HuH-7.5 (cell line): ENCODE measurements around the gene IFT57.
A peak's percentile ranks its signal among the peaks of the same experiment; 100 is the strongest.
"Not testable (repeated sequence)": the region's sequence is repeated elsewhere in the genome, so short reads cannot be mapped to it uniquely, and the experiment has no call there.

ENCODE experiments used
- DNase-seq: peaks from one replicate; pipeline ENCODE4 v3.0.0; 2011; ENCODE audit warnings: low spot score

Gene IFT57, protein sequence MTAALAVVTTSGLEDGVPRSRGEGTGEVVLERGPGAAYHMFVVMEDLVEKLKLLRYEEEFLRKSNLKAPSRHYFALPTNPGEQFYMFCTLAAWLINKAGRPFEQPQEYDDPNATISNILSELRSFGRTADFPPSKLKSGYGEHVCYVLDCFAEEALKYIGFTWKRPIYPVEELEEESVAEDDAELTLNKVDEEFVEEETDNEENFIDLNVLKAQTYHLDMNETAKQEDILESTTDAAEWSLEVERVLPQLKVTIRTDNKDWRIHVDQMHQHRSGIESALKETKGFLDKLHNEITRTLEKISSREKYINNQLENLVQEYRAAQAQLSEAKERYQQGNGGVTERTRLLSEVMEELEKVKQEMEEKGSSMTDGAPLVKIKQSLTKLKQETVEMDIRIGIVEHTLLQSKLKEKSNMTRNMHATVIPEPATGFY

DNA sequence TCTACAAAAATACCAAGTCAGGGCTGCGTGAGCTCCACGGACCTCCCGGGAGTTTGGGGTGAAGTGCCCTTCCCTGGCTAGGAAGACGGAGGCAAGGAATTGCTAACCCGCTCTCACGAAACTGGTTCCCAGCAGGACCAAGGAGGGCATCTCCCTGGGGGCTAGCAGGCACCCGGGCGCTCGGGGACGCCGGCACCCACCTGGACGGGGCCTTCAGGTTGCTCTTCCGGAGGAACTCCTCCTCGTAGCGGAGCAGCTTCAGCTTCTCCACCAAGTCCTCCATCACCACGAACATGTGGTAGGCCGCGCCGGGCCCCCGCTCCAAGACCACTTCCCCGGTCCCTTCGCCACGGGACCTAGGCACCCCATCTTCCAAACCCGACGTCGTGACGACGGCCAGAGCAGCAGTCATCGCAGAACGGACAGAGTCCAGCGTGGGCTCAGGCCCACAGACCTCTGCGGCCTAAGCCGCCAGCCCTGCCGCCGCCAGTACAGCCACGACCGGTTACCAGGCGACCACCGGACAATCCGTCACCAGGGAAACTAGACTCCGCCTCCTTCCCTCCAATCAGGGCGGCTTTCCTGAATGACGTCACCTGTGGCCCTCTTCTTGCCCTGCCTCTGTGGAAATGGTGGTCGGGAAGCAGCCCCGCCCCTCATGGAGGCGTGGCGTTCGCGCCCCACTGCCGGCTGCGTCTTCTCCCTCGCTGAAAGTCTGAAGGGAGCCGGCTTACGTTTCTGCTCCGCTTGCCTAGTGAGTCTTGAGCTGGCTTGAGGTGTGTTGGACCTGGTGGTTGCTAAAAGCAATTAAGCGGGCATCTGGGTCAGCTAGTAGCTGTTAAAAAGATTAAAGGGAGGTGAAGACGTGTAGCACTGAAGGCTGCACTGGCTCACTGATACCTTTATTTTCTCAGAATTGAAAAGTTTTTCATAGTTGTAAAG, at the start of gene IFT57:
Gene IFT57 (minus strand): TSS at position 514 of the 942 bp plus-strand sequence. CDS start 102 bp downstream, at position 412.
- peak; percentile 87 for DNase-seq

DNA sequence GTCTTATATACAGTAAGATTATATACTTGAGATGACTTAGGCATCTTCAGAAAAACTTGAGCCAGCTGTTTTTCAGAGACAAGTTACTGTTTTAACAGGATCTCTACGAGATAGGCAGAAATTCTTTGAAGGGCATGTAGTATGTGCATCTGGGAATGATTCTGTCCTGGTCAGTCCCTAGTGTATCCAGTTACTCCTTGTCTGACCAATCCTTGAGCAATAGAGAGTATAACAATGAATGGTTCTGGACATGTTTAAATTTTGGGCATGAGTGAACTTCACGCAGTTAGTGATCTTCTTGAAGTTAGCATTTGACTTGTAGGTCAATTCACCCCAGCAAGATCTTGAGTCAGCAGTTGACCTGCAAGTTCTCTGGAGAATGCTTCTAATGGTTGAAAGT, 49.4 kb upstream of the IFT57 start:
- no peak for DNase-seq

DNA sequence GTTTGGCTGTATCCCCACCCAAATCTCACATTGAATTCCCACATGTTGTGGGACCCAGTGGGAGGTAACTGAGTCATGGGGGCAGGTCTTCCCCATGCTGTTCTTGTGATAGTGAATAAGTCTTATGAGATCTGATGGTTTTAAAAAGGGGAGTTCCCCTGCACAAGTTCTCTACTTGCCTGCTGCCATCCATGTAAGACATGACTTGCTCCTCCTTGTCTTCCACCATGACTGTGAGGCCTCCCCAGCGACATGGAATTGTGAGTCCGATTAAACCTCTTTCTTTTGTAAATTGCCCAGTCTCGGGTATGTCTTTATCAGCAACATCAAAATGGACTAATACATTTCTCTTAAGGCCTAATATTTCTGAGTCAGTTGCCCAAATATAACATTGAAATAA, 46.0 kb upstream of the IFT57 start:
- not testable (repeated sequence) for DNase-seq

DNA sequence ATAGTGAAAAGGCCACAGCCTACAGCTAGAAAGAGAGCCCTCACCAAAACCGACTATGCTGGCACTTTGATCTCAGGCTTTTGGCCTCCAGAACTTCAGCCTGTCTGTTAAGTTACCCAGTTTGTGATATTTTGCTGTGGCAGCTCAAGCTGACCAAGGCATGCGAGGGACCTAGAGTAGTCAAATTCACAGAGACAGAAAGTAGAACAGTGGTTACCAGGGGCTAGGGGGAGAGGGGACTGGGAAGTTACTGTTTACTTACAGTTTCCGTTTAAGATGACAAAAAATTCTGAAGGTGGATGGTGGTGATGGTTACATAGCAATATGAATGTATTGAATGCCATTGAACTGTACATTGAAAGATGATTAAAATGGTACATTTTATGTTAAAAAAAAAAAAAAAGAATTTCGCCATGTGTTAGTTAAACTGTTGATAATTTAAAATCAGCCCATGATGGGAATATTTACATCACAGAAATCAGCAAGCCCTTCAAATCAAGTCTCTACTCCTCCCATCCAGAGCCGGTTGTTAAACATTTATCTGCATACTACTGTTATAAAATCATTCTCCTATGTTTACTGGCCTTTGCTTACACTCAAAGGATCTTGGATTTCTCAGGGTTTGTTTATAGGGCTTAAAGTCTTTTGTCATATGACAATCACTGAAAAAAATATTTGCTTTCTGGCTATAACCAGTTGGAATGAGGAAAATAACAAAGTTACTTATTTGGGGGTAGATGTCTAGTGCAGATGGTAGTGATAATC, 42.5 kb upstream of the IFT57 start:
- not testable (repeated sequence) for DNase-seq

DNA sequence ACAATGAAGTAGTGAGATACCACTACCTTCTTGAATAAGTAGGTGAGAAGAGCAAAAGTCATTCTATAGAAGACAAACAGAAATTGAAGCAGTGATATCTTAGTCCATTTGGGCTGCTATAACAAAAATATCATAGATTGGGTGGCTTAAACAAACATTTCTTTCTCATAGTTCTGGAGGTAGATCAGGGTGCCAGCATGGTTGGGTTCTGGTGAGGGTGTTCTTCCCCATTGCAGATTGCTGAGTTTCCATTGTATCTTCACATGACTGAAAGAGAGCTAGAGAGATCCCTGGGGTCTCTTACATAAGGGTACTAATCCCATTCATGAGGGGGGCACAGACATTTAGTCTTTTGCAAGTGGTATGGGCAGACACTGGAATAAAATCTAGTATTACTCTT, 32.9 kb upstream of the IFT57 start:
- no peak for DNase-seq

DNA sequence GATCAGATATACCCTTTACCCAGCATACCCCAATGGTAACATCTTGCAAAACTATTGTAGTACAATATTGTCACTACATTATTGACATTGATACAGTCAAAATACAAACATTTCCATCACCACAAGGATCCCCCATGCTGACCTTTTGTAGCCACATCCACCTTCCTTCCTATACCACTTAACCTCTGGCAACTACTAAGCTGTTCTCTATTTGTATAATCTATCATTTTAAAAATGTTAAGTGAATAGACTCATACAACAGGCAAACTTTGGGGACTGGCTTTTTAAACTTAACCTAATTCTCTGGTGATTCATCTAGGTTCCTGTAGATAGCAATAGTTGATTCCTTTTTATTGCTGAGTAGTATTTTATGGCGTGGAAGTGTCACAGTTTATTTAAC, 29.6 kb upstream of the IFT57 start:
- DNase-seq = no peak

DNA sequence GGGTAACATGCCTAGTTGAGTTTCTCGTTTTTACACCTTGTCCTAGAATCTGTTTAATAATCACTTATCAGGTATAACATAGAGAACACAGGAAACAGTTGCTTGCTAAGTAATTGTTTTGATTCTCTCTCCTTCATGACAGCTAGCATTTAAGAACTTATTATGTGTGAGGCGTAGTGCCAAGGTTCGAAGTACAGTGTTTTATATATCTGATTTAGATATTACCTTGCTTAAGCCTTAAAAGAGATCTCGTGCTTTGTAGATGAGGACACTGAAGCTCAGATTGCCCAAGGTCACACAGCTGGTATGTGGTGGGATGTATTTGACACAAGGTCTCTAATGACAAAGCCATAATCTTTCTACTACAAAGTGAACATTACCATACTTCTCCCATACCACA, 29.0 kb upstream of the IFT57 start:
- no peak for DNase-seq

DNA sequence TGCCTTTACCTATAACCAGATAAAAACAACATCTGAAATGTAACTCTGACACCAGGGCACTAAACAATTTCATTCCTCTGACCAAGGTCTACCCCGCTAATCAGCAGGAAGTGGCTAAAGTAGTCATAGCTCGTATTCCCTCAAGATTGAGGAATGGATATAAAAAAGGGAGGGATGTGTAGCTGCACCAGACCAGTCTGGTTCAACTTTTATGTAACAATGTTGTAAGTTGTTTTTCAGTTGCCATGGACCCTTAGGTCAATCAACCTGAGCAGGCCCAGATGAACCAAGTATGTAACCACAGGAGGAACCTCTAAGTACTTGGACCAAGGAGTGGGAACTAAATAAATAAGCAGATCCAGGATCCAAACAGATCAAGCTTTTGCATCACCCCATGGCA, 28.4 kb upstream of the IFT57 start:
- no peak for DNase-seq

DNA sequence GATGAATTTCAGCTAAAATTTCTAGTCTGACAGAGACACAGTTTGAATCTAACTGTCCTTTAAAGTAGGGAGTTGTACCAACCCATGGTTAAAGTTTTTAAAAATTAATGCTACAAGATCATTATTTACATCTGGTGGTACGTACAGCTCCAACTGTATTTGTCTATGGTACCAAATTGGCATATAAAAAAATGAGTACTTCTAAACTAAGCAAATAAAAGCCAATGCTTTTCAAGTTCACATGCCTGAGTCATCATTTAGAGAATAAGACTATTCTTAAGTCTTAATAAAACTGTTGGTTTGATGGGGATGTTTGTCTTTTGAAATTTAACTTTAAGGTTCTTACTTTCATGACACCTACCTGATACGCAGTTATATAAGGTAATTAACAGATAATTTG, 21.0 kb upstream of the IFT57 start:
- no peak for DNase-seq

DNA sequence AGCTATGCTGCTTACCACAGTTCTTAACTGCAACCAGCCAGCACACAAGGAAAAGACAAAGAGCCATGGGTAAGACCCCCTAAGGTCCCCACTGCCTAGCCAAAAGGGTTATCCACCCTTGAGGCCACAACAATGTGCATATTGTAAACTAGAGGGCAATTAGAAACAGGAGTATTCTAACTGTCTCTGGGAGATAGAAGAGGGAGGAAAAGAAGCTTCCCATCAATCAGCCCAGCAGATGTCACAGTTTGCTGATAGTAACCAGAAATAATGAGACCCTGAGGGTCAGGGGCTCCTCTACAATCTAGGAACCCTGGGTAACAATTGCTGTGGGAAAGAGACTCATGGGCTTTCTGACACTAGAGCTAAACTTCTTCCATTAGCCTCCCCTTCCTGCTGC, 20.6 kb upstream of the IFT57 start:
- no peak for DNase-seq

DNA sequence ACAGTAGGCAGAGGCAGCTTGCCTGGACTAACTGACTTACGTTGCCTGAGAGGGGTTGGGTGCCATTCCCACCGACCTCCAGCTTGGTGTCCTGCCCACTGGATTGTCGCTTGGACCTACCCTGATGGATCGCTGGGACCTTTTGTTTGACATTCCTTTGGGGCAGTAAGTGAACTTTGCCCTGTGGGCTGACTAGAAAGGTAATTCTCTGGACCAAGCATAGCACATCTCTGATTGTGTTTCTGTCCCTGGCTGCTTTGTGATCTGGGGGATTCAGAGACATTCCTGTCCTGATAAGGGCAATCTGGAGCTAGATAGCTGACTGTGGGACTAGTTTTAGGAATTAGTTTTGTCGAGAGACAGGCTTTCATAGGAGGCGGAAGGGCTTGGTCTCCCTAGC, 19.5 kb upstream of the IFT57 start:
- peak; percentile 37 for DNase-seq

DNA sequence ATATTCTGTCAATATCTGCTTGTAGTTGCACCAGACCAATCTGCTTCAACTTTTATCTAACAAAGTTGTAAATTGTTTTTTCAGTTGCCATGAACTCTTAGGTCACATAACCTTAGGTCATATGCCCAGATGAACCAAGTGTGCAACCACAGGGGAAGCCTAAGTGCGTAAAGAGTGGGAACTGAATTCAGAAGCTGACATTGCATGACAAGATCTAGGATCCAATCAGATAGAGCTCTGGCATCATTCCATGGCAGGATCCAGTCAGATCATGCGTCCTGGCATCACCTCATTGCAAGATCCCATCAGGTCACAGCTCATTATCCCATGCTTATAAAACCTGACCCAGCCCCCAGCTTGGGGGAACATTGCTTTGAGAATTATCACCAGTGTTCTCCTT, 18.9 kb upstream of the IFT57 start:
- no peak for DNase-seq

DNA sequence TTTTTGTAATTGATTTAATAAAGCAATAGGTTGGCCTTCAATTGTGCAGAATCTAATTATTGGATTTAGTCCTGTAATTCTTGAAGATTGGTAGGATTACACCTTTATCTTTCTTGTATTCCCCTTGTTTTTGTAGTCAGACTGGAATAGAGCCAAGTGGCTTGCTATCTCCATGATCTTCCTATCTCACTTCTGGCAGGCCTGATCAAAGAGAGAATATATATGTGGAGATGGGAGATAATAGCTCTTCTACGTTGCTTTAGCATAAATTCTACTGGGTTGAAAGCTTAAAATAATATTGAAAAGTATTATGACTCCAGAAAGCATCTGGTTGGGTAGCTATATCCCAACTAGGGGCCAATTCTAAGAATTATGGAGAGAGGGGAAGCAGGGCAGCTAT, 16.9 kb upstream of the IFT57 start:
- no peak for DNase-seq

DNA sequence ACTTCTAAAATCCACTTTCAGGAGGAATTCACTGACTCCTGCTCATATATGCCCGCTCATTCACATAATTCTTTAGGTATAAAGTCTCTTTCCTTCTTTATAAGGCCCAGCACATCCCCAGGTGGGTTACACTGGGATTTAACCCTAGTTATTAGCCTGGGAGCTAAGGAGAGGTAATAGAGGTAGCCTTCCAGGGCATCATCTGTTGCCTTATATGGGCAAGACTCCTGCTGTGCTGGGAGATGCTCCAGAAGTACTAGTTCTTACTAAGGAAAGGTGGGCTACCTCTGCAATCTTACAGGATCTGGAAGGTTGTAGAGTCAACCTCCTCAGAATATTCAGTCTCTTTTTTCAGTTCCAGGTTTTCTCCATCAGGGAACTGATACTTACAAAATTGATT, 13.1 kb upstream of the IFT57 start:
- no peak for DNase-seq

DNA sequence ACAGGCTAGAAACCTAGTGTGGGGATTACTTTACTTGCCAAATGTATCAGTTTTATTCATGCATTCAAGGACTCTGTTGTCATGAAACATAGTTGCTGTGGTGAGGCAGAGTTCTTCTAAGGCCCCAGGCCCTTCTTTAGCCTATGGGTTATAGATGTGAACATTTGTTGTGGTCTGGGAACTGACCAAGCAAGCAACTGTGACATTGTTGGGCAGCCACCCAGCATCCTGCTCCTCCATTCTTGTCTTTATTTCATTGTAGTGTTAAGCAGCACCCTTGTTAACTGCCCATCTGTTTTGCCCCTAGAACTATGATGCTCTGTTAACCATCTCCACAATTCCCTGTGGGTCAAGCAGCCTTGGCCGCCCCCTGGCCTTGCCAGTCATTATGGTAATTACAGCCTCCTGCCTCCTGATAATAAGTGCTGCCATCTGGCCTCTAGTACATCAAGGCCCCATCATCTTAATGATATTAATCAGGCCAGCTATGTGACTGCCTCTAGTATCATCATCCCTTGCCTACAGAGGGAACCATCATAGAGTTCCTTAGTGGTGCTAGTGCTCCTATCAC, 12.2 kb upstream of the IFT57 start:
- no peak for DNase-seq

DNA sequence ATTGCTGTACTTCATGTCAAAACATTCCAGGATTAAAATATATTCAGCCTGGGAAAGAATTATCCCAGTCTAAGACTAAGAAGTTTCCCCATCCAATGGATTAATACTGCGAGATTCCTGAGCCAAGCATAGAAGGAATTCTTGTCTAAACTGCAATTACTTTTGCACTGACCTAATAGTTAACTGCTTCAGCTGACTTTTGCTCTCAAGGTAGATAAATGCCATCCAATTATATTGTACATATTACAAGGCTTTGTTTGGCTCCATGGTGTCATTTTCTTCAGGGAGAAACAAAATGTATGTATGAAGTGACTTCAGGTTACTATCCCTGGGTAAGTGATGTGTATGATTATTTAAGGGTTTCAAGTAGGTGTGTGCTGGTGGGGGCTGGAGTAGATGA, 6.1 kb upstream of the IFT57 start:
- DNase-seq = no peak

DNA sequence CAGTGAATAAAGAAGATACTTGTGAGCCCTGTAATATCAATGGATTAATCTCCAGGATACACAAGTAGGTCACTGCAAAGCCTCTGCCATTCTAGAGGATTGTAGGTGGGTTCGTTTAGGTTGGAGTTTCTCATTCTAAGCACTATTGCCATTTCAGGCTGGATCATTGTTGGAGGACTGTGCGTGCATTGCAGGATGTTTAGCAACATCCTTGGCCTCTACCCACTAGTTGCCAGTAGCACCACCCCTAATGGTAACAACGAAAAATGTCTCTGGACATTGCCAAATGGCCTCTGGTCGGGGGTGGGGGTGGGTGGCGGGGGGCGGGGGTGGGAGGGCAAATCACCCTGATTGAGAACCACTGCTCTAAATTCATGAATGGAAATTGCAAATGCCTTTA, 4.9 kb upstream of the IFT57 start:
- DNase-seq = no peak

DNA sequence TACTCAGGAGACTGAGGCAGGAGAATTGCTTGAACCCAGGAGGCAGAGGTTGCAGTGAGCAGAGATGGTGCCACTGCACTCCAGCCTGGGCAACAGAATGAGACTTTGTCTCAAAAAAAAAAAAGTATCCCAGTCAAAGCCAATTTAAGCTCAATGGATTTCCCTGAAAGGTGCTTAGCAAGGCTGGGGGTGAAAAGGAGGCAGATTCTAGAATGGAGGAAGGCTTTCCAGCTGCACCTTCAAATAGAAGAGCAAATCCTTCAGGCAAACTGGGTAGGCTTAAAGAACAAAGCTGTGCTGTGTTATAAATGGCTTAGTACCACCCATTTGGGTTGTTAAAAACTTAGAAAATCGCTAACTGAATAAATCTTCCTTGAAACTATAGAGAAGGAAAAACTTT, 3.0 kb upstream of the IFT57 start:
- DNase-seq = no peak

DNA sequence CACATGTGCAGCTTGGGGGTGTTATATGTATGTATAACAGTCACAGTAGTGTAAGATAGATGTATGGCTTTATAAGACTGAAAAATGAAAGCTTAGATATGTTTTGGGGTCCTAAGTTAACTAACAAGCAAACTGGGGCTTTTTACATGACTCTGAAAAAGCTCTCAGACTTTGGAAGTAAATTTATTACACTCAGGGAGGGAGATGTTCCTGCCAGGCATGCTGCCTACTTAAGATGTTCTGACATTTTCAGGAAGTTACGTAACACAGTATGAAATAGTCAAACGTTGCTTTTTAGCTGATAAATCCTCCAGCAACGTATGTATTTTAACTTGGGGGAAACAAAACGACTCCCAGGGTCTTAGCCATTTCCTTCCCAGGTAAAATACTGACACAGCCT, 1.7 kb upstream of the IFT57 start:
- no peak for DNase-seq

DNA sequence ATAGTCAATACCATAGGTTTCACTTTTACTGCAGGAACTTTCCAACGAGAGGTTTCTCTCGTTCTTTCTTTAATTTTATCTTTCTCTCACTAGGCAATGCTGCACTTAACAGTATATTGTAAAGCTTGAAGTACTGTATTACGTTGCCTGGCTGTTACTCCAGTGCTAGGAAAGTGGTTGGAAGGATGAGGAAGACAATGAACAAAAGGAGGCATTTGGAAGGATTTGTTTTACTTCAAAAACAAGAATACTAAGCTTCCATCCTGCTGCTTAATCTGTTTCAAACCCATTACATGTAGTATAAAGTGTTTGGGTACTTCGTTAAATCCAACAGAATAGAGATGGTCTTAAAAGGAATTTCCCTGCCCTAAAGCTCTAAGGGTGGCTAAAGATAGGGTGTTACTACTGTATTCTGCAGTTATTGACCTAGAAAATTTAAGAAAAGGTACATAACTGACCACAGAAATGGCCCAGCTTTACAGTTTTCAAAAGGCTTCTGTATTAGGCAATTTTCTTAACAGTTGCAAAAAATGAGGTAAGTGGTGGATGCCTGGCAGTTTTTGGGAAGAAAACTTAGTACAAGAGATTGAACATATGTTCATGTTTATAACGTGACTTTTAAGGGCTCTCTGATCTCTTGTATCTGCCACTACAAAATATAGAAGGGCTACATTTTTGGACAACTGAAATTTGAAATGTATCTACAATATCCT, 785 bp upstream of the IFT57 start:
- DNase-seq = no peak

DNA sequence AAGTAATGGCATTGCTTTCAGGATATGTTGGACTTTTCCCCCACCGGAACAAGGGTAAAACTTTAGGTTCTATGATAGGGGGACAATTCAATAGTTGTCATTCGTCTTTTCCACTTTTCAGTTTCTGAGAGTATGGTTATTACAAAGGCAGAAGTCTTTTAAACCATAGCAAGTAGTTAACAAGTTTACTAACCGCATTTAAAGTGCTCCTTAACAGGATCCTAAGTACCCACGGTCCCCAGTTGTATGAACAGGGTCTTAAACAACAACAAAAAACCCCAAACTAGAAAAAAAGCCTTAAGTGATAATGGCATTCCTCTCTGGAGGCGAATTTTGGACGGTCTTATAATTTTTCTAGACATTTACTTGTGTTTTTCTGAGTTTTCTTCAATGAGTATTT, 831 bp downstream of the IFT57 start:
- no peak for DNase-seq
